Right cardiac atrium (tissue), 5 donors: ENCODE data around the gene RGS17. TPM values are rescaled to one million over a fixed set of nuclear protein-coding genes. Genes with fewer than 3 reads are reported as not detected.

Experiments used
- ATAC-seq, 2 donors: fragments of 200-7000 bp; cut with Tn5 transposase; one replicate each; pipeline versions ENCODE4 v1.8.0 to v1.9.1; 2020; ENCODE audit warnings: moderate library complexity in 2 of 2, mild to moderate bottlenecking in 1 of 2
- DNase-seq, 3 donors: peaks; one replicate each; pipeline ENCODE4 v3.0.0-alpha.2; 2020
- H3K27ac ChIP-seq: one replicate; pipeline ENCODE4 v1.5.1; 2013; ENCODE audit warnings: mild to moderate bottlenecking, low read length, control low read depth, moderate library complexity
- H3K27me3 ChIP-seq: one replicate; pipeline ENCODE4 v1.6.1; 2013; ENCODE audit not compliant: control insufficient read depth, insufficient read depth
- H3K4me1 ChIP-seq: one replicate; pipeline ENCODE4 v1.6.1; 2013; ENCODE audit warnings: low read length; ENCODE audit not compliant: control insufficient read depth, insufficient read depth
- H3K4me3 ChIP-seq: one replicate; pipeline ENCODE4 v1.5.1; 2013; ENCODE audit warnings: low read length, control low read depth
- H3K9me3 ChIP-seq: one replicate; pipeline ENCODE4 v1.6.1; 2013; ENCODE audit warnings: low read length; ENCODE audit not compliant: control insufficient read depth
- WGBS: extraction: QIAGEN DNeasy Blood & Tissue Kit; methylation state at CpG from one replicate; pipeline ENCODE4 v1.1.7; 2013; 5-methylcytosine and 5-hydroxymethylcytosine counted together
- intact Hi-C, 4 donors: fragments of 100-400 bp; cut with DNase I; formaldehyde crosslinking; loops; one replicate each; pipeline versions ENCODE4 v1.11.0 to v1.14.0; 2022 to 2023
- polyA plus RNA-seq: library from polyadenylated mRNA; stranded (reverse); fragments of 200-250 nt; gene quantifications from one replicate; pipeline ENCODE4 v1.2.3, GENCODE V29; 2013
- total RNA-seq, 4 donors: library from RNA; stranded (reverse); fragmentation: NEBNext Ultra II Directional; extraction: Animal tissue kit (Norgen Biotek cat#: 25700); gene quantifications; one replicate each; pipeline ENCODE4 v1.2.1, GENCODE V29; 2021
- donor health status: healthy with polysubstance abuse.
- donor health status: DM: no; HTN: yes; CAD: no.
- donor health status: DM: no; HTN: no; CAD: no.
- donor health status: DM: no; HTN: yes; CAD: no; lungs with severe emphysema.
- donor health status: DM: yes; HTN: yes; CAD: no.

Gene RGS17
- total and polyA plus RNA-seq, 5 donors: 0.07 to 0.47 (median 0.25) TPM

DNA sequence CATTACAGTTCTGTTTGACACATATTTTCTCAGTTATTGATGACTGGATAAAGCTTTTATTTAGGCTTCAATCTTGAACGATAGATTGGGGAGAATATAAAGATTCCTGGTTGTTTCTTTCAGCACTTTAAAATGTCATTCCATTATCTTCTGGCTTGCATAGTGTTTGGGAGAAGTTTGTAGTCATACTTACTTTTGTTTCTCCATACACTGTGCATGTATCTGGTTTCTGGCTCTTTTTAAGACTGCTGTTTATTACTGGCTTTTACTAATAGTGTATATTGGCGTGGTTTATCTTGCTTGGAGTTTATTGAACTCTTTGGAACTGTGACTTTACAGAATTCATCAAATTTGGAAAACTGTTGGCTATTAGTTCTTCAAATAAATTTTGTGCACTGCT, 49.2 kb downstream of the RGS17 start:
- ATAC-seq: no peak
- no peaks in the 10 kb centered on the region for H3K9me3 ChIP-seq
- intact Hi-C loops: no loop called here
- H3K4me1 ChIP-seq: no peaks in the 10 kb centered on the region
- 88% methylated on average over 2 of the region's 2 CpGs for WGBS
- no peak for DNase-seq
- no peak overlapping the region for H3K27ac ChIP-seq
- no peaks in the 10 kb centered on the region for H3K27me3 ChIP-seq
- H3K4me3 ChIP-seq: no peak overlapping the region

- Histone ChIP-seq H3K4me3 (no peak overlapping the region), H3K27ac (no peak overlapping the region), H3K4me1 (no peaks in the 10 kb centered on the region), H3K27me3 (no peaks in the 10 kb centered on the region), H3K9me3 (no peaks in the 10 kb centered on the region)
- no peak for ATAC-seq
- DNase-seq: no peak
- intact Hi-C loops: no loop called here
- WGBS: 94% methylated on average over 5 of the region's 5 CpGs
Observed at GRCh38 chr6:153076431-153076830, 54.7 kb downstream of the RGS17 start.

DNA sequence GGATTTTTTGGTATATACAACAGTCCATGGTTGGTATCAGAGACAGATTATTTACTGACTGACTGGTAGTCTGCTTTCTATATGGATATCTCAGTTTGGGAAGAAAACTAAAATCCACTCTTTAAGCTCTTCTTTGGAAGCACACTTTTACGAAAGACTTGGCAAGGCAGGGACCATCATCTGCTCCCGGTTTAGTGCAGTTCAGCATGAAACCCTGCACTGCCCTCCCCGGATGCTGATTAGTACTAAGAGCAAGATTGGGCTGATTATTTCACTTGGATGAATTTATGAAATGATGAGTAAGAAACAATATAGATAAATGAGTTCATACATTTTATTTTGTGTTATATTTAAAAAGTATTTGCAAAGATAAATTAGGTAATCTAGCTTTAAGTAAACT, 56.3 kb downstream of the RGS17 start:
- intact Hi-C loops: no loop called here
- no peak for ATAC-seq
- 59% methylated on average over 3 of the region's 3 CpGs for WGBS

DNA sequence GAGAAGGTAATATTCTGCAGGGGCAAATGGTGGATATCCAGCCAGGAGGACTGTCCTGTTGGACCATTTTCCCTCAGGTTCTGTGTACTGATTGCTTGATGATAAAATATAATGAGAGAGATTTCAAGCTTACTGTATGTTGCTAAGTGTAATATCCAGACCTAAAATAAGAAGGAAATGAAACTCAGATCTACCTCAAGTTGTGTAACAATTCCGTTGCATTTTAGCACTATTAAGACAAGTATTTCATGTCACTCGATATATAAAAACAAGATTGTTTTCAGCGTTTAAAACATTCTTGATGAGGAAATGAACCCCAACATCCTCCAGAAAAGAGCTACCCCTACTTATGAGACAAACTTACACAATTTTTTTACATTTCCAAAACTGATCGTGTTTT, 57.2 kb downstream of the RGS17 start:
- Histone ChIP-seq H3K27me3 (no peaks in the 10 kb centered on the region), H3K4me1 (no peaks in the 10 kb centered on the region), H3K9me3 (no peaks in the 10 kb centered on the region), H3K4me3 (no peak overlapping the region), H3K27ac (no peak overlapping the region)
- intact Hi-C loops: no loop called here
- WGBS: 76% methylated on average over 4 of the region's 4 CpGs
- DNase-seq (no peak), ATAC-seq (no peak)

More for the DNA sequence above, 56.3 kb downstream of the RGS17 start:
- Histone ChIP-seq H3K27me3 (no peaks in the 10 kb centered on the region), H3K4me1 (no peaks in the 10 kb centered on the region), H3K27ac (no peak overlapping the region), H3K9me3 (no peaks in the 10 kb centered on the region), H3K4me3 (no peak overlapping the region)
- DNase-seq: no peak

DNA sequence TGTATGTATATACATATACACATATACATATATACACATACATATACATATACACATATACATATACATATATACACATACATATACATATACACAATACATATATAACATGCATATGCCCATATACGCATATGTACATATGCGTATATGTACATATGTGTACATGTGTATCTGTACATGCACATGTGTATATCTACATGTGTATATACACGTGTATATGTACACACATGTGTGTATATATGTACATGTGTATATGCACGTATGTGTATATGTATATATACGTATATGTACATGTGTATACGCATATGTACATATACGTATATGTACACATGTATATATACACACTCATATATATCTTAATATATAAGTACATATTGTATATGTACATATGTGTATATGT, 60.3 kb downstream of the RGS17 start:
- Histone ChIP-seq H3K27me3 (no peaks in the 10 kb centered on the region), H3K27ac (no peak overlapping the region), H3K9me3 (no peaks in the 10 kb centered on the region), H3K4me1 (no peaks in the 10 kb centered on the region), H3K4me3 (no peak overlapping the region)
- 94% methylated on average over 7 of the region's 7 CpGs for WGBS
- no peak for ATAC-seq
- intact Hi-C loops: no loop called here
- DNase-seq: no peak

GRCh38 chr6:153069897-153070296, 61.2 kb downstream of the RGS17 start:
- DNase-seq: no peak
- intact Hi-C loops: no loop called here
- Histone ChIP-seq H3K4me1 (no peaks in the 10 kb centered on the region), H3K9me3 (no peaks in the 10 kb centered on the region), H3K27me3 (no peaks in the 10 kb centered on the region), H3K4me3 (no peak overlapping the region), H3K27ac (no peak overlapping the region)
- no peak for ATAC-seq

- ATAC-seq (no peak), DNase-seq (no peak)
- intact Hi-C loops: no loop called here
- H3K4me1 ChIP-seq: no peaks in the 10 kb centered on the region
- H3K27ac ChIP-seq: no peak overlapping the region
- H3K9me3 ChIP-seq: no peaks in the 10 kb centered on the region
- no peaks in the 10 kb centered on the region for H3K27me3 ChIP-seq
- no peak overlapping the region for H3K4me3 ChIP-seq
Observed at GRCh38 chr6:153065222-153065621, 65.9 kb downstream of the RGS17 start.

GRCh38 chr6:153063936-153064335, 67.1 kb downstream of the RGS17 start:
- Histone ChIP-seq H3K27me3 (no peaks in the 10 kb centered on the region), H3K9me3 (no peaks in the 10 kb centered on the region), H3K4me3 (no peak overlapping the region), H3K4me1 (no peaks in the 10 kb centered on the region), H3K27ac (no peak overlapping the region)
- ATAC-seq (no peak), DNase-seq (no peak)
- intact Hi-C loops: no loop called here

GRCh38 chr6:153062516-153062915, 68.6 kb downstream of the RGS17 start:
- no peak for DNase-seq
- Histone ChIP-seq H3K27me3 (no peaks in the 10 kb centered on the region), H3K4me3 (no peak overlapping the region), H3K4me1 (no peaks in the 10 kb centered on the region), H3K27ac (no peak overlapping the region), H3K9me3 (no peaks in the 10 kb centered on the region)
- intact Hi-C loops: no loop called here
- no peak for ATAC-seq
- 89% methylated on average over 2 of the region's 2 CpGs for WGBS

DNA sequence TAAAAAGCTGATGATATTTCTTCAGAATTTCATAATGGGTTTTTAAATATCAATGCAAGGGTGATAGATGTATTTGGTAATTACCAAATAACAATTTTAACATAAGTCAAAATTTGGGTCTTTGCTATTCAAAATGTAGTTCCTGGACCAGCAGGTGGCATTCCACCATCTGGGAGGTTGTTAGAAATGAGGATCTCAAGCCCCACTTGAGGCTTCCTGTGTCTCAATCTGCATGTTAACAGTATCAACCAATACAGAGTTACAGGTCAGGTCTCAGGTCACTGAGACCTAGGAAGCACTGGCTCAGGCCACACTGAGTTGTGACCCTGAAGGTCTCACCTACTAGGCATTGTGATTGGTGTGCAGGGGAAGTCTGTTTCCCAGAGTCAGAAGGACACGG, 71.3 kb downstream of the RGS17 start:
- no peaks in the 10 kb centered on the region for H3K27me3 ChIP-seq
- no peaks in the 10 kb centered on the region for H3K4me1 ChIP-seq
- no peak overlapping the region for H3K27ac ChIP-seq
- ATAC-seq (no peak), DNase-seq (no peak)
- intact Hi-C loops: no loop called here
- H3K4me3 ChIP-seq: no peak overlapping the region
- no peaks in the 10 kb centered on the region for H3K9me3 ChIP-seq
- WGBS: 84% methylated on average over 1 of the region's 1 CpG

GRCh38 chr6:153059311-153059710, 71.8 kb downstream of the RGS17 start:
- H3K27me3 ChIP-seq: no peaks in the 10 kb centered on the region
- intact Hi-C loops: no loop called here
- H3K9me3 ChIP-seq: no peaks in the 10 kb centered on the region
- no peak overlapping the region for H3K4me3 ChIP-seq
- ATAC-seq (no peak), DNase-seq (no peak)
- no peak overlapping the region for H3K27ac ChIP-seq
- H3K4me1 ChIP-seq: no peaks in the 10 kb centered on the region

DNA sequence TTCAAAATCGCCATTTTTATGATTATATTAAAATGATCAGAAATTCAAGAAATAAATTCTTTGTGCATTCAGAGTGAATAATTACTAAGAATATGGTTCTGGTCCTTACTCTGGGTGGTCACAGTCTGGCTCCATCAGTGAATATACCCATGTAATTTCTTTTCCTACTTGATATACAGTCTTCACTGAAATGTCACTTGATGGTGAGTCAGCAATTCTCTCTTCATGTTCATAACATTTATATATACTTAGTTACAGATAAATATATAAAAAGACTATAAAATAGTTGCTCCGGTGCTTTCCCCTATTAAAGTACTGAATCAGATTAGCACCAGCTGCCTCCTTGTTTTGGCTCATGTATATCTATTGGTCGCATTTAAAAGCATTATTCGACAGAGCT, 72.2 kb downstream of the RGS17 start:
- intact Hi-C loops: no loop called here
- DNase-seq (no peak), ATAC-seq (no peak)
- H3K9me3 ChIP-seq: no peaks in the 10 kb centered on the region
- H3K4me3 ChIP-seq: no peak overlapping the region
- H3K27me3 ChIP-seq: no peaks in the 10 kb centered on the region
- no peak overlapping the region for H3K27ac ChIP-seq
- WGBS: 71% methylated on average over 4 of the region's 4 CpGs
- H3K4me1 ChIP-seq: no peaks in the 10 kb centered on the region
